ENCODE data around the gene KRT75.
A peak's percentile ranks its signal among the peaks of the same experiment; 100 is the strongest.
"Not testable (repeated sequence)": the region's sequence is repeated elsewhere in the genome, so short reads cannot be mapped to it uniquely, and the experiment has no call there.

Gene KRT75

GRCh38 chr12:52415870-52416750 lies 18.1 kb downstream of the KRT75 start:
- DNase-seq: peak; percentile 87

- no peak for DNase-seq
Measured at GRCh38 chr12:52414936-52415335, 19.2 kb downstream of the KRT75 start.

- DNase-seq: no peak
Measured at GRCh38 chr12:52413782-52414345, 20.3 kb downstream of the KRT75 start.

GRCh38 chr12:52413202-52413601 lies 21.0 kb downstream of the KRT75 start:
- DNase-seq: no peak

- no peak for DNase-seq
Measured at GRCh38 chr12:52411815-52412214, 22.4 kb downstream of the KRT75 start.

GRCh38 chr12:52410589-52411248 lies 23.5 kb downstream of the KRT75 start:
- DNase-seq: not testable (repeated sequence)

GRCh38 chr12:52407918-52408317 lies 26.3 kb downstream of the KRT75 start:
- DNase-seq: no peak

- no peak for DNase-seq
Measured at GRCh38 chr12:52405922-52406385, 28.2 kb downstream of the KRT75 start, which contains the start of gene KRT82. Gene KRT82 (minus strand): TSS chr12:52406335. CDS start chr12:52406277, 58 bp downstream.

- no peak for DNase-seq
Measured at GRCh38 chr12:52404951-52405350, 29.2 kb downstream of the KRT75 start.

- no peak for DNase-seq
Measured at GRCh38 chr12:52403561-52403960, 30.6 kb downstream of the KRT75 start.

GRCh38 chr12:52402873-52403540 lies 31.2 kb downstream of the KRT75 start:
- no peak for DNase-seq

GRCh38 chr12:52402377-52402776 lies 31.8 kb downstream of the KRT75 start:
- no peak for DNase-seq

- no peak for DNase-seq
Measured at GRCh38 chr12:52401926-52402325, 32.2 kb downstream of the KRT75 start.

- DNase-seq: no peak
Measured at GRCh38 chr12:52401526-52401925, 32.6 kb downstream of the KRT75 start.

- DNase-seq: no peak
Measured at GRCh38 chr12:52400906-52401305, 33.3 kb downstream of the KRT75 start.

- DNase-seq: no peak
Measured at GRCh38 chr12:52399756-52400155, 34.4 kb downstream of the KRT75 start.

GRCh38 chr12:52398176-52398575 lies 36.0 kb downstream of the KRT75 start:
- DNase-seq: no peak

- DNase-seq: no peak
Measured at GRCh38 chr12:52396656-52397055, 37.5 kb downstream of the KRT75 start.

GRCh38 chr12:52395761-52396434 lies 38.3 kb downstream of the KRT75 start:
- DNase-seq: peak; percentile 43

GRCh38 chr12:52394836-52395405 lies 39.2 kb downstream of the KRT75 start:
- no peak for DNase-seq

GRCh38 chr12:52392465-52393007 lies 41.6 kb downstream of the KRT75 start:
- DNase-seq: no peak

GRCh38 chr12:52391618-52392002 lies 42.6 kb downstream of the KRT75 start:
- peak; percentile 31 for DNase-seq

Measured in EL (cell line).